Measurements from ENCODE around the gene YDJC.

DNA sequence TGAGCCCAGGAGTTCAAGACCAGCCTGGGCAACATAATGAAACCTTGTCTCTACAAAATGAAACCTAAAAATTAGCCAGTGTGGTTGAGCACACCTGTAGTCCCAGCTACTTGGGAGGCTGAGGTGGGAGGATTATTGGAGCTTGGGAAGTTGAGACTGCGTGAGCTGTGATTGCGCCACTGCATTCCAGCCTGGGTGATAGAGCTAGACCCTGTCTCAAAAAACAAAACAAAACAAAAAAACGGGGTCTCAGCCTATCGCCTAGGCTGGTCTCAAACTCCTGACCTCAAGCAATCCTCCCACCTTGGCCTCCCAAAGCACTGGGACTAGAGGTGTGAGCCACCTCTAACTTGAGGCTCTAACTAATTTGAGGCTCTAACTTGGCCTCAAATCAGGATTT is 49.6 kb upstream of the YDJC start:
- TF ChIP-seq, protein P1, sequence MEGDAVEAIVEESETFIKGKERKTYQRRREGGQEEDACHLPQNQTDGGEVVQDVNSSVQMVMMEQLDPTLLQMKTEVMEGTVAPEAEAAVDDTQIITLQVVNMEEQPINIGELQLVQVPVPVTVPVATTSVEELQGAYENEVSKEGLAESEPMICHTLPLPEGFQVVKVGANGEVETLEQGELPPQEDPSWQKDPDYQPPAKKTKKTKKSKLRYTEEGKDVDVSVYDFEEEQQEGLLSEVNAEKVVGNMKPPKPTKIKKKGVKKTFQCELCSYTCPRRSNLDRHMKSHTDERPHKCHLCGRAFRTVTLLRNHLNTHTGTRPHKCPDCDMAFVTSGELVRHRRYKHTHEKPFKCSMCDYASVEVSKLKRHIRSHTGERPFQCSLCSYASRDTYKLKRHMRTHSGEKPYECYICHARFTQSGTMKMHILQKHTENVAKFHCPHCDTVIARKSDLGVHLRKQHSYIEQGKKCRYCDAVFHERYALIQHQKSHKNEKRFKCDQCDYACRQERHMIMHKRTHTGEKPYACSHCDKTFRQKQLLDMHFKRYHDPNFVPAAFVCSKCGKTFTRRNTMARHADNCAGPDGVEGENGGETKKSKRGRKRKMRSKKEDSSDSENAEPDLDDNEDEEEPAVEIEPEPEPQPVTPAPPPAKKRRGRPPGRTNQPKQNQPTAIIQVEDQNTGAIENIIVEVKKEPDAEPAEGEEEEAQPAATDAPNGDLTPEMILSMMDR (IDR thresholded peaks at IDR 0.05; ENCODE audit: insufficient read depth, low read depth, low read length) = no peak
- TF ChIP-seq EZH2 (IDR thresholded peaks at IDR 0.05; ENCODE audit: insufficient read depth, low read length) = no peak
